HUDEP-2 (cell line): ENCODE data around the gene CARD6.
A peak's percentile ranks its signal among the peaks of the same experiment; 100 is the strongest.
"Not testable (repeated sequence)": the region's sequence is repeated elsewhere in the genome, so short reads cannot be mapped to it uniquely, and the experiment has no call there.

ENCODE experiments used
- DNase-seq, 76 experiments: peaks; one replicate each; lab custom pipeline; 2025; ENCODE audit not compliant: unreplicated experiment in 76 of 76; lab: John Stamatoyannopoulos, UW

The CARD6 gene

DNA sequence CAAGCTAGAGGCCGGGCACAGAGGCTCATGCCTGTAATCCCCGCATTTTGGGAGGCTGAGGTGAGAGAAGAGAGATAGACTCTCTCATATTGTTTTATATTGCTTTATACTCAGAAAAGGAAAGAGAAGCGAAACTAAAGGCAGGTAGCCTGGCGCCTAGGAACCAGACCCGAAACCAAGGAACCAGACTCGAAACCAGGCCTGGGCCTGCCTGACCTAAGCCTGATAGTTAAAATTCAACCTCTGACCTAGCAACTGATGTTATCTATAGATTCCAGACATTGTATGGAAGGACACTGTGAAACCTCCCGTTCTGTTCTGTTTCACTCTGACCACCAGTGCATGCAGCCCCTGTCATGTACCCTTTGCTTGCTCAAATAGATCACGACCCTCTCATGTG is 31.1 kb downstream of the CARD6 start:
- not testable (repeated sequence) for DNase-seq

GRCh38 chr5:40873286-40873880 is 32.2 kb downstream of the CARD6 start:
- DNase-seq = no peak

GRCh38 chr5:40875958-40876357 is 34.8 kb downstream of the CARD6 start:
- no peak for DNase-seq

GRCh38 chr5:40877371-40877988 is 36.3 kb downstream of the CARD6 start:
- DNase-seq = no peak

GRCh38 chr5:40879163-40879942 is 38.2 kb downstream of the CARD6 start:
- DNase-seq = peak in 2 of 76 experiments; percentile 10 to 17

GRCh38 chr5:40882291-40882690 is 41.1 kb downstream of the CARD6 start:
- DNase-seq = no peak

DNA sequence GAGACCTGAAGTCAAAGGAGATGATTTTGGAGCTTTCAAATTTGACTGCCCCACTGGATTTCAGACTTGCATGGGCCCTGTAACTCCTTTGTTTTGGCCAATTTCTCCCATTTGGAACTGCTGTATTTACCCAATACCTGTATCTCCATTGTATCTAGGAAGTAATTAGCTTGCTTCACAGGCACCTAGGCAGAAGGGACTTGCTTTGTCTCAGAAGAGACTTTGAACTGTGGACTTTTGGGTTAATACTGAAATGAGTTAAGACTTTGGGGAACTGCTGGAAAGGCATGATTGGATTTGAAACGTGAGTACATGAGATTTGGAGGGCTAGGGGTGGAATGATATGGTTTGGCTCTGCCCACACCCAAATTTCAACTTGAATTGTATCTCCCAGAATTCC is 41.9 kb downstream of the CARD6 start:
- not testable (repeated sequence) for DNase-seq

GRCh38 chr5:40895440-40896425 is 54.6 kb downstream of the CARD6 start:
- DNase-seq = not testable (repeated sequence)

DNA sequence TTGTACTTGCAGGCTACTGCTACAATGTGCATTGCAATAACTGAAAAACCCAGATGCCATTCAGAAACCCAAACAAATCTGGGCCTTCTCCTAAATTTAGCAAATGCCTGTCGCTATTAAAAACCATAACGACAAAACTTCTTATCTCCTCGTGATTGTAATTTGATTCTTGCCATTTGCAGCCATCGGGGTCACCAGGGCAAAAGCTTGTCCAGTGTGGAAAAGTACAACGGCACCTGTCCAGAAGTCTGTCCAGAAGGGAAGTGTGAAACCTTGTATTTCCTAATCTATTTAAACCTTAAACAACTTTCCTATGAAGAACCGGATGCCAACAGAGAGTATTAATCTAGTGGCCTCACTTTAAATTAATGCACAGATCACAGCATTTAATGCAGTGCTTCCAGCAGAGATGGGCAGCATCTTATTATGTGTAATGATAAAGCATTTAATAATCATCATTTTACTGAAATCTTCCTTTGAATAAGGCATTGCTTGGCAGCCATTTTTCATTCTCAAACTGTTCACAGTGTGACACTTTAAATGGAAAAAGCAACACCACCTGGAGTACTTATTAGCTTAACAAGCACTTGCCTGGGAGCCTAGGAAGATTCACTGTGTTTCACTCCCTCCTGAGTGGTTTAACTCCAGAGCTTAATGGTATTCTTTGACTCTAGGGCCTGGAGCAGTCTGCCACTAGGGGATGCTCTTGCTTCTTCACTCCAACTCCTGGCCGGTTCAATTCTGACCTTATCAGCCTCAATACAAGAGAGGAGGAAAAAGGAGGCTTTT is 63.2 kb downstream of the CARD6 start:
- peak in 57 of 76 experiments; percentile 2 to 63 (median 26) for DNase-seq

GRCh38 chr5:40904994-40905306 is 63.8 kb downstream of the CARD6 start:
- no peak for DNase-seq

GRCh38 chr5:40906351-40906751 is 65.2 kb downstream of the CARD6 start:
- no peak for DNase-seq

DNA sequence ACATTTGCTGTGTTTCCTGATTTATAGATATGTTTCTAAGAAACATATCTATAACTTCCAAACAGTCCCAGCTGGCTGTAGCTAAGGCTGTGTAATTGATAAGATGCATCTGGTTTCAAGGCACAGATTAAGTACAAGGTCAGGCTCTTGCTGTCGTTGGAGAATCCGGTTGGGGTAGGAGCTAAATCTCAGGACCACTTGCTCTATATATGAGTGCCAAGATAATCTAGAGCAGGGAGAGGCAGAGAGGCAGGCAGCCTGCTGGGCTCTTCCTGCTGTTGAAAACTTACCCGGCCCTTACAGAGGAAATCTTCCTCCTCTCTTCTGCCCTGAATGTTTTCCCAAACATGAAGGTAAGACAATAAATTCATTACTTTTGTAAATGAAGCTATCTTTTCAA is 68.1 kb downstream of the CARD6 start, which contains the start of gene C7:
Gene C7, plus strand, starts transcription at position 234 of the 400 bp plus-strand sequence. Its CDS starts 114 bp downstream, at position 348.
- peak in 10 of 76 experiments; percentile 2 to 57 (median 11) for DNase-seq

DNA sequence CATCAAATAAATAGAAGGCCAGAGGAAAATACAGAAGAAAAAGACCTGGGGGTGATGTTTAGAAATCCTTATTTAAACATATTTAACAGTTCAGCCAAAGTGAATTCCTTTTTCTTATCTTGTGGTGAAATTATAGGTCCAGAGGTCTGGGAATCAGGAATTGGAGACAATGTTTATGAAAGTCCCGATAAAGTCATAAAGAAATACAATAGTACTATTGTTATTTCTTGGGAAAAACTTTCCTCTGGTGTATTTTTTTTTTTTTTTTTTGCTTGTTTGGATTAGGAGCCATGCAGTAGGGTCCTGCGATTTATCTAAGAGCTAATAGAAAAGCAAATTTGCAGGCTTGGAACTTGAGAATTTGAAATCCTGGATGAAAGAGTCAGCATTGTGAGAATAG is 68.6 kb downstream of the CARD6 start:
- DNase-seq = no peak
